ENCODE data around the gene AGPAT1. TPM values are rescaled to one million over a fixed set of nuclear protein-coding genes. Genes with fewer than 3 reads are reported as not detected.

AGPAT1 gene
- total RNA-seq, 1 donor from 2014 or later, result 57.2 TPM

DNA sequence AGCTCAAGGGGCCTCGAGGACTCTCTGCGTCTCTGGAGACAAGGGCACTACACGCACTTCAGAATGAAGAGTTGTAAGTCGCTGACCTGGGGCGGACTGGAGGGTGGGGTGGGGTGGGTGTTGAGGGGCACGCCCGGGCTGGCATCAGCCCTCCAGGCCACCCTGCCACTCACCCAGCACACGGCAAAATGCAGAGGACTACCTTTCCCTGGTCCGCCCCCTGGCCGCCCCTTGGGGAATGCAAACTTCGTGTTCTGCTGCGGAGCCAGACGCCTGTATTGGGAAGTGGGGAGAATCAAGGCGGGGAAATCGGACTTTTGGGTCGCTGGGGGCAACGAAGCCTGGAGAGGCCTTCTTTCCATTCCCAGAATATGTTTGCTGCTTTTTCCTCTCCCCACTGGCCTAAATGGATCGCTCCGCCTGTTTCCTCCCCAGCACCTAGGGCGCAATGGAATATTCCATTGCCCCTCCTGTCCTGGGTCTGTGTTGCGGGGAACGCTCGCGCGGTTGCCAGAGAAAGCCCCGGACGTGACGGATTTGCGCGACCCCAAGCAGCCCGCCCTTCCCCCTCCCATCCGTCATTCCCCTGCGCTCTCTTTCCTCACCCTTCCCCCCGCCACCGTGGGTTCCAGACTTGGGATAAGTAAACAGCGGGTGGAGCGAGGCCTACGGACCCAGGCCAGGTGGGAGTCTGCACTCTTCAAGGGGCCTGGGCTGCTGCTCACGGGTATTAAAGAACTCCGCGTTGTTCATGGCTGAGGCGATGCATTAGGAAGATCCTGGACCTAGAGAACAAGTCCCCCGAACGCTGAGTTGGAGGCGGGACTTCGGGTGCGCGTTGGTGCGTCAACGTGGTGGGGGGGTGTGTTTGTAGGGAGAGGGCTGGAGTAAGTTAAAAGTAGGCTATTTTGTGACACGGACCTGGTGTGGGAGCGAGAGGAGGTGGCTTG, 22.0 kb downstream of the AGPAT1 start, which contains the start of gene PPT2:
Gene PPT2 (plus strand): TSS at position 578 of the 950 bp plus-strand sequence. CDS start 454 bp downstream, outside the sequence.
- TF ChIP-seq, protein P1, sequence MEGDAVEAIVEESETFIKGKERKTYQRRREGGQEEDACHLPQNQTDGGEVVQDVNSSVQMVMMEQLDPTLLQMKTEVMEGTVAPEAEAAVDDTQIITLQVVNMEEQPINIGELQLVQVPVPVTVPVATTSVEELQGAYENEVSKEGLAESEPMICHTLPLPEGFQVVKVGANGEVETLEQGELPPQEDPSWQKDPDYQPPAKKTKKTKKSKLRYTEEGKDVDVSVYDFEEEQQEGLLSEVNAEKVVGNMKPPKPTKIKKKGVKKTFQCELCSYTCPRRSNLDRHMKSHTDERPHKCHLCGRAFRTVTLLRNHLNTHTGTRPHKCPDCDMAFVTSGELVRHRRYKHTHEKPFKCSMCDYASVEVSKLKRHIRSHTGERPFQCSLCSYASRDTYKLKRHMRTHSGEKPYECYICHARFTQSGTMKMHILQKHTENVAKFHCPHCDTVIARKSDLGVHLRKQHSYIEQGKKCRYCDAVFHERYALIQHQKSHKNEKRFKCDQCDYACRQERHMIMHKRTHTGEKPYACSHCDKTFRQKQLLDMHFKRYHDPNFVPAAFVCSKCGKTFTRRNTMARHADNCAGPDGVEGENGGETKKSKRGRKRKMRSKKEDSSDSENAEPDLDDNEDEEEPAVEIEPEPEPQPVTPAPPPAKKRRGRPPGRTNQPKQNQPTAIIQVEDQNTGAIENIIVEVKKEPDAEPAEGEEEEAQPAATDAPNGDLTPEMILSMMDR (IDR thresholded peaks at IDR 0.05; ENCODE audit: insufficient read depth, low read length, poor library complexity, severe bottlenecking), result peak; percentile 33
- H3K27me3 ChIP-seq (ENCODE audit: control insufficient read depth, insufficient read depth, low read length), result peaks cover 25% of the 10 kb centered on the region

DNA sequence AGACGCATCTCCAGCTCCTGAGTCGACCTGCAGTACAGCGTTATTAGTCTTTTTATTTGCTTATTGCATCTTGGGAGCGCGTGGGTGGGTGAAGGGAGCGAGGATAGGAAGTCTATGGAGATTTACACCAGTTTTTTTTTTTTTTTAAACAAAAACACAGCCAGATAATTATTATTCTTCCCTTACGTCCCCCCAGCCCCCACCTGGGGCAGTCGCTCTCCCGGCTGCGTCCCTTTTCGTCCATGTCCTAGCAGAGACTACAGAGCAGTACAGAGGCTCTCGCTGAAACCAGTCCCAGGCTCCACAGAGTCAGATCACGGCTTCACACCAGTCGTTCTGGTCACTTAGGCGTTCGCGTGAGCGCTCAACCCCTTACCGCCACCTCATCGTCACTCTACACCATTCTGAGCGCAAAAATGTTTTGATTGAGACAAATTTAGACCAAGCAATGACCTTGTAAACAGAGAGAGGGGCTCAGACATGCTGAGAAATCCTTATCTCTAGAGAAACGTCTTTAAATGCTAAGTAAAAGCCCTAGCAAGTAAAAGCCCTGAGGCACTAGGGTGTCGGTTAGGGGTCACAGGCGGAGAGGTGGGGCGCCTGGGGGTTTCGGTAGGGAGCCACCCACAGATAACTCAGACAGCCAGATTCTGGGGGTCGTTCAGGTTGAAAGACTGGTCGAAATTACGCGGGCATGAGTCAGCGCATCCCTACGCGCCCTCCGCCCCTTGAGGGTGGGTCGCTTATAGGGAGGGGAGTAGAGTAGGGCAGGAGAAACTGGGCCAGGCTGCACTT, 22.9 kb downstream of the AGPAT1 start:
- peaks cover 33% of the 10 kb centered on the region for H3K27me3 ChIP-seq (ENCODE audit: control insufficient read depth, insufficient read depth, low read length)
- no peaks in the 10 kb centered on the region for H3K36me3 ChIP-seq (ENCODE audit: control insufficient read depth, insufficient read depth, low read length)
- no peak for DNase-seq (ENCODE audit: low read depth)
- peak overlapping the region; percentile 61 for H3K4me3 ChIP-seq (ENCODE audit: low read depth, low read length)
- TF ChIP-seq, protein P1 (IDR thresholded peaks at IDR 0.05; ENCODE audit: insufficient read depth, low read length, poor library complexity, severe bottlenecking), result no peak

More for the DNA sequence above, 22.0 kb downstream of the AGPAT1 start, which contains the start of gene PPT2:
- peak within 1 kb of the TSS; percentile 61 for H3K4me3 ChIP-seq (ENCODE audit: low read depth, low read length)
- H3K36me3 ChIP-seq (ENCODE audit: control insufficient read depth, insufficient read depth, low read length), result no peaks in the 10 kb centered on the region
- DNase-seq (ENCODE audit: low read depth), result no peak

DNA sequence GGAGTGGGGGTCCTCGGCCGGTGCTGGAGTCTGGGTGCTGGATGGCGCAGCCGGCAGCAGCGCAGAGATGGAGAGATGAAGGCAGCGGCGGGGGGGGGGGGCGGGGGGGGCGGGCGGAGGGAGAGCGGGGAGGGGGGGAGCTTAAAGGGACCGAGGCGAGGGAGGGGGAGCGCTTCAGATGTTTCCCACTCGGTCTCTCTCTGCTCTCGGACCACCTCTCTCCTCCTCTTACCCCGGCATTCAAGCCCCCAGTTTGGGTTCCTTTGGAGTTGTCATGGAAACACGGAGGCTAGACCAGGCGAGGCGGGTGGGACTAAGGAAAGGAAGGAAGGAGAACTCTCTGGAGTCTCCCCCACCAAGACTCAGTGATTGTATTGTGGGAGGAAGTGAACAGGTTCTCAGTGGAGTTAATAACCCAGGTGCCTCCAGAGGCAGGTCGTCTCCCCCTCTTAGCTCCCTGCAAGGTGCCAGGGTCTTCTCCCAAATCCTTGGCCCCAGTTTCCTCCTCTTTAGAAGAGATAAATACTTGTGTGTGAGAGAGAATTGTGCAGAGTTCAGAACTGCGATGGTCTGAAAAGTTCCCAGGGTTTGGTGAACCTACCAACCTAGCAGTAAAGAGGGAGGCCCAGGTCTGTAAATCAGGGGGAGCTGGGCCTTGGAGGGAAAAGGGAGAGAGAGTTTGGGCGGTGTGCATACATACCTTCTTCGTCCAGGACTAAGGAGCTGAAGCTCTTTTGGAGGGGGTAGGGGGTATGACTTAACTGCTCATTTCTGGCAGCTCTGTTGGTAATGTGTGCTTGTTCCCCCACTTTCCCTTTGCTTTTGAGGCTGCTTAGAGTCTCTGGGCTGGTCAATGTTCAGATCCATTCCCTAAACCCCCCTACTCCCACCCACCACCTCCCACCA, 23.8 kb downstream of the AGPAT1 start, which contains the start of gene PRRT1:
Gene PRRT1 (minus strand): TSS at position 77 of the 906 bp plus-strand sequence. CDS start 112 bp downstream, outside the sequence.
- no peaks in the 10 kb centered on the region for H3K36me3 ChIP-seq (ENCODE audit: control insufficient read depth, insufficient read depth, low read length)
- DNase-seq (ENCODE audit: low read depth), result no peak
- H3K27me3 ChIP-seq (ENCODE audit: control insufficient read depth, insufficient read depth, low read length), result peaks cover 40% of the 10 kb centered on the region
- TF ChIP-seq, protein P1 (IDR thresholded peaks at IDR 0.05; ENCODE audit: insufficient read depth, low read length, poor library complexity, severe bottlenecking), result no peak
- H3K4me3 ChIP-seq (ENCODE audit: low read depth, low read length), result peak within 1 kb of the TSS; percentile 61

DNA sequence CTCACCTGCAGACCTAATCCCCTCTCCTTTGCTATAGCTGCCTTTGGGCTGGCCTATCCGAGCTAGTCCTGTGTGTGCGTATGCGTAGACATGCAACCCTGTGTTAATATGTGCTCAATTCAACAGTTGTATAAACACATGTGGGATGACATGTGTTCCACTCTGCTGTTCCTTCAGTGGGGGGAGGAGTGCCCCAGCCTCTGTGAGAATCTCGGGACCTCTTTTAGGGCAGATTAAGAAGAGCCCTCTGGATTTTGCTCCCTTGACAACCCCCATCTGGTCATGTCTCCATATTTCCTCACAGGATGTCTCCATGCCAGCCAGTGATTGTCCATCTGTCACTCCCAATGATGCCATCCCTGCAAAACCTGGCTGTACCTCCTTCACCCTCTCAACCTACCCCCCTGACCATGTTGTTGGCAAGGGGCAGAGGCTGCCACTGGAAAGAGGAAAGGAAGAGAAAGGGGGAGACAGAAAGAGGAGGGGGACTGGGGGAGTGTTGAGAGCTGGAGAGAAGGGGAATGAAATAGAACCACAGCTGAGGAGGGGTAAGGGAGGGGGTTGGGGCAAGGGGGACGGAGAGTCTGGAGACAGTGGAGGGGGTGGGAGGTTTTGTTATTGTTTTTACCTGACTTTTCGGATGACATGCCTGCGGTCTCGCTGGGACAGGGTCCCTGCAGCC, 24.6 kb downstream of the AGPAT1 start:
- TF ChIP-seq, protein P1 (IDR thresholded peaks at IDR 0.05; ENCODE audit: insufficient read depth, low read length, poor library complexity, severe bottlenecking), result no peak
- Histone ChIP-seq H3K36me3 (ENCODE audit: control insufficient read depth, insufficient read depth, low read length) (no peaks in the 10 kb centered on the region), H3K27me3 (ENCODE audit: control insufficient read depth, insufficient read depth, low read length) (peaks cover 40% of the 10 kb centered on the region), H3K4me3 (ENCODE audit: low read depth, low read length) (peak overlapping the region; percentile 8)
- no peak for DNase-seq (ENCODE audit: low read depth)
